ENCODE measurements around the gene USP12.

DNA sequence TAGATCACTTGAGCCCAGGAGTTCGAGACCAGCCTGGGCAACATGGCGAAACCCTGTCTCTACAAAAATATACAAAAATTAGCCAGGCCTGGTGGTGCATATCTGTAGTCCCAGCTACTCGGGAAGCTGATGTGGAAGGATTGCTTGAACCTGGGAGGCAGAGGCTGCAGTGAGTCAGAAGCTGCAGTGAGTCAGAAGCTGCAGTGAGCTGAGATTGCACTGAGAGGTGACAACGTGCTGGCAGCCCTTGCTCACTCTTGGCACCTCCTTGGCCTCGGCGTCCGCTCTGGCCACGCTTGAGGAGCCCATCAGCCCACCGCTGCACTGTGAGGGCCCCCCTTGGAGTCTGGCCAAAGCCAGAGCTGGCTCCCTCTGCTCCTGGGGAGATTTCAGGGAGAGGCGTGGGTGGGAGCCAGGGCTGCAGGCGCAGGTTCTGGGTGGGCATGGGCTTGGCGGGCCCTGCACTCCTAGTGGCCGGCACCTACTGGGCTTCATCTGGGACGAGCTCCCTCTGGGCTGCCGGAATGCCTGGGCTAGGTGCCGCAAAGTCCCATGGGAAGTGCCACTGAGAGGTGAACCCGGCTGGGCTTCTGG, 40.3 kb upstream of the USP12 start:
- TF ChIP-seq GATA3 (IDR thresholded peaks at IDR 0.05; ENCODE audit: low read depth, low read length), result no peak
- no peak for TF ChIP-seq GATA2 (IDR thresholded peaks at IDR 0.05; ENCODE audit: low read depth, low read length)
